ENCODE results near the gene PDLIM7. TPM values are rescaled to one million over a fixed set of nuclear protein-coding genes. Genes with fewer than 3 reads are reported as not detected.

Gene PDLIM7
- total and polyA plus RNA-seq, 2 donors (not counting 3 experiments of a cell fraction or from before 2014, with no cell fraction given): 314 to 318 TPM

DNA sequence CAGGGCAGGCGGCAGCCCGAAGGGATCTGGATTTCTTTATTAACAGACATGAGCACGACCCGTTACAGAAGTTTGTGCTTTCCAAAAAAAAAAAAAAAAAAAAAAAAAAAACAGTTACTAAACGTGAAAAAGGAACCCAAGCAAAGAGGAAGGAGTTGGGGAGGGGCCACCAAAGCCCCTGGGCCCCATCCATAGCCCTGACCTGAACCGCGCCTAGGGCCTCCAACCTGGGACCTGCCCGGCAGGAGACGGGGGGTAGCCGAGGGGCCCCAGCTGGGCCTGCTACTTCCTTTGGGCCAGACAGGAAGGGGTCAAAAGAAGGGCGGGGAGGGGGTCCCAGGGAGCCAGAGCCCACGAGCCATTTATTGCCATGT is 40.8 kb downstream of the PDLIM7 start:
- CTCF ChIA-PET: interaction anchor here (0.9 to 6.6 kb wide), 9 partner anchors 13 to 147 kb away, joined by 3 to 57 read pairs (median 12); partner anchors contain the start of genes DBN1 and LMAN2
- intact Hi-C loops (cut with micrococcal nuclease): loop anchor here (1.0 kb wide), 1 partner anchor 38 kb away; no protein-coding TSS in a partner anchor

More for the DNA sequence above, 40.8 kb downstream of the PDLIM7 start:
- no peak overlapping the region for H3K4me2 ChIP-seq (ENCODE audit: insufficient read depth, low read length)
- POLR2A ChIA-PET: interaction anchor here (1.2 kb wide), 1 partner anchor 17 kb away, joined by 3 read pairs; no protein-coding TSS in a partner anchor
- peaks cover 3% of the 10 kb centered on the region for H3K79me2 ChIP-seq (ENCODE audit: control insufficient read depth, insufficient read depth, low read length)
- H2AFZ ChIP-seq (ENCODE audit: low read depth, low read length): no peak overlapping the region
- H3K27ac ChIP-seq (ENCODE audit: insufficient read depth, low read depth, low read length): no peak overlapping the region
- no peak for TF ChIP-seq POLR2A (IDR thresholded peaks at IDR 0.05; ENCODE audit: low read depth, low read length)
- TF ChIP-seq POLR2AphosphoS5 (IDR thresholded peaks at IDR 0.05; ENCODE audit: insufficient read depth, low read depth, low read length): no peak
- TF ChIP-seq FOS (IDR thresholded peaks at IDR 0.05; ENCODE audit: borderline replicate concordance, insufficient read depth, low read length): no peak
- TF ChIP-seq MYC (IDR thresholded peaks at IDR 0.05; ENCODE audit: low read depth, low read length): no peak
- TF ChIP-seq GATA2 (IDR thresholded peaks at IDR 0.05; ENCODE audit: insufficient read depth, insufficient read length, low read depth, low read length): no peak
- TF ChIP-seq, protein P1, sequence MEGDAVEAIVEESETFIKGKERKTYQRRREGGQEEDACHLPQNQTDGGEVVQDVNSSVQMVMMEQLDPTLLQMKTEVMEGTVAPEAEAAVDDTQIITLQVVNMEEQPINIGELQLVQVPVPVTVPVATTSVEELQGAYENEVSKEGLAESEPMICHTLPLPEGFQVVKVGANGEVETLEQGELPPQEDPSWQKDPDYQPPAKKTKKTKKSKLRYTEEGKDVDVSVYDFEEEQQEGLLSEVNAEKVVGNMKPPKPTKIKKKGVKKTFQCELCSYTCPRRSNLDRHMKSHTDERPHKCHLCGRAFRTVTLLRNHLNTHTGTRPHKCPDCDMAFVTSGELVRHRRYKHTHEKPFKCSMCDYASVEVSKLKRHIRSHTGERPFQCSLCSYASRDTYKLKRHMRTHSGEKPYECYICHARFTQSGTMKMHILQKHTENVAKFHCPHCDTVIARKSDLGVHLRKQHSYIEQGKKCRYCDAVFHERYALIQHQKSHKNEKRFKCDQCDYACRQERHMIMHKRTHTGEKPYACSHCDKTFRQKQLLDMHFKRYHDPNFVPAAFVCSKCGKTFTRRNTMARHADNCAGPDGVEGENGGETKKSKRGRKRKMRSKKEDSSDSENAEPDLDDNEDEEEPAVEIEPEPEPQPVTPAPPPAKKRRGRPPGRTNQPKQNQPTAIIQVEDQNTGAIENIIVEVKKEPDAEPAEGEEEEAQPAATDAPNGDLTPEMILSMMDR (IDR thresholded peaks at IDR 0.05; ENCODE audit: extremely low read depth in 1 of 2, insufficient read depth in 1 of 2, low read depth in 1 of 2, low read length in 2 of 2): no peak
- TF ChIP-seq EZH2 (IDR thresholded peaks at IDR 0.05; ENCODE audit: borderline replicate concordance, low read depth, low read length, severe bottlenecking): no peak
- TF ChIP-seq, protein P2, sequence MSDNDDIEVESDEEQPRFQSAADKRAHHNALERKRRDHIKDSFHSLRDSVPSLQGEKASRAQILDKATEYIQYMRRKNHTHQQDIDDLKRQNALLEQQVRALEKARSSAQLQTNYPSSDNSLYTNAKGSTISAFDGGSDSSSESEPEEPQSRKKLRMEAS (IDR thresholded peaks at IDR 0.05; ENCODE audit: insufficient read depth, insufficient read length): no peak
- TF ChIP-seq JUN (IDR thresholded peaks at IDR 0.05; ENCODE audit: borderline replicate concordance, insufficient read depth, insufficient read length, low read depth): no peak
- no peaks in the 10 kb centered on the region for H3K9me3 ChIP-seq (replicated peaks; ENCODE audit: control insufficient read depth, insufficient read depth, low read length)
- no peaks in the 10 kb centered on the region for H3K9me1 ChIP-seq (replicated peaks; ENCODE audit: control insufficient read depth, extremely low read depth, insufficient read depth, low read length)
- H3K4me1 ChIP-seq (ENCODE audit: control insufficient read depth, extremely low read depth, insufficient read depth, low read length): peaks cover 30% of the 10 kb centered on the region
- FAIRE-seq: peak; percentile 33
- H3K4me3 ChIP-seq (replicated peaks in 1 of 3; ENCODE audit: insufficient read depth in 1 of 3, low read depth in 1 of 3, low read length in 3 of 3): no peak overlapping the region
- dilution Hi-C loops (cut with MboI; ENCODE audit: extremely low pct_ligation_motif_present, low sequenced_read_pairs): no loop called here
- no peaks in the 10 kb centered on the region for H3K27me3 ChIP-seq (ENCODE audit: control insufficient read depth in 2 of 2, insufficient read depth in 2 of 2, low read length in 2 of 2)
- BruUV-seq (replicated peaks): no TSS peak
- H3K36me3 ChIP-seq (ENCODE audit: control insufficient read depth in 2 of 2, extremely low read depth in 1 of 2, insufficient read depth in 2 of 2, low read length in 2 of 2): peaks cover 7 to 35% of the 10 kb centered on the region in 2 experiments
- no peaks in the 10 kb centered on the region for H4K20me1 ChIP-seq (replicated peaks; ENCODE audit: control insufficient read depth, extremely low read depth, insufficient read depth, low read length)
- no peak for DNase-seq (ENCODE audit: low read depth, low spot score)
- H3K9ac ChIP-seq (replicated peaks; ENCODE audit: extremely low read depth, insufficient read depth, low read length): no peak overlapping the region
